Measurements from ENCODE around the gene SMARCAL1.

Gene SMARCAL1

DNA sequence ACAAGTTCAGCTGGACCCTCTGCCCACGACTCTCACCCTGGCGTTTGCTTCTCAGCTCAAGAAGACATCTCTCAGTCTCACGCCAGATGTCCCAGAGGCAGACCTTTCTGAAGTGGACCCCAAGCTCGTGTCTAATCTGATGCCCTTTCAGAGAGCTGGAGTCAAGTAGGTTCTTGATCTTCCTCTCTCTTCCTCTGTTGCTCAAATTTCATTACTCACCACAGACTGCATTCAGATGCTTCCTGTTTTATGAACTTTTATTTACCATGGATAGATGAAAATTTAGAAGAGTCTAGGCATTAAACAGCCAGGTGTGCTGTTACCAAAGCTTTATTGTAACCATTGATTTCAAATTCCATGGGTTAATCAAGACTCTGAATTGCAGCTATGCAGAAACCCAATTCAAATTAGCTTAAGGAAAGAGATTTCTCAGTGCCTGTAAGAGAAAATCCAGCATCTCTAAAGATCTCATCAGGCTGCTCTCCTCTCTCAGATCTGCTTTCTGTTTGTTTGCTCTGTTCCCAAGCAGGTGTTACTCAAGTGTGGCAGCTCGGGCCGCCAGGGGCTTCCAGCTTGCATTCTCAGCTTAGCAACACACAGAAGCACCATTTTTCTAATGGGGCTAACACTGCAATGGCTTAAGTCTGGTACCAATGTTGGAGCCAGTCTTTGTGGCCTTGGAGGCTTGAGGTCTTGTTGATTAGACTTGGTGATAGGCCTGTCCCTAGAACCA, 16.5 kb downstream of the SMARCAL1 start:
- CTCF ChIA-PET, result no interaction called here
- no peaks in the 10 kb centered on the region for H3K9me3 ChIP-seq (ENCODE audit: control insufficient read depth, insufficient read depth, low read depth, low read length)
- no peak overlapping the region for H3K27ac ChIP-seq (ENCODE audit: extremely low read depth, low read depth, low read length)
- TF ChIP-seq ZNF16 (tag by site-specific recombination; IDR thresholded peaks at IDR 0.05; ENCODE audit: low read depth) (no peak), ZNF785 (tag by site-specific recombination; IDR thresholded peaks at IDR 0.05) (no peak), ZNF121 (tag by site-specific recombination; IDR thresholded peaks at IDR 0.05) (no peak), ZNF777 (tag by site-specific recombination; IDR thresholded peaks at IDR 0.05; ENCODE audit: borderline replicate concordance) (no peak), EGR2 (tag by site-specific recombination; IDR thresholded peaks at IDR 0.05; ENCODE audit: low read depth) (no peak), ZNF211 (tag by site-specific recombination; IDR thresholded peaks at IDR 0.05; ENCODE audit: low read depth) (no peak), BCL11B (tag by site-specific recombination; IDR thresholded peaks at IDR 0.05; ENCODE audit: low read depth) (no peak), ZNF416 (tag by site-specific recombination; IDR thresholded peaks at IDR 0.05) (no peak), ZNF692 (tag by site-specific recombination; IDR thresholded peaks at IDR 0.05) (no peak), ZNF184 (tag by site-specific recombination; IDR thresholded peaks at IDR 0.05) (no peak), ZBTB6 (tag by site-specific recombination; IDR thresholded peaks at IDR 0.05) (no peak), ZNF626 (tag by site-specific recombination; IDR thresholded peaks at IDR 0.05) (no peak), KLF7 (tag by site-specific recombination; IDR thresholded peaks at IDR 0.05; ENCODE audit: borderline replicate concordance) (no peak), ZNF501 (tag by site-specific recombination; IDR thresholded peaks at IDR 0.05) (no peak), ZNF654 (tag by site-specific recombination; IDR thresholded peaks at IDR 0.05; ENCODE audit: low read depth) (no peak), ZNF10 (tag by site-specific recombination; IDR thresholded peaks at IDR 0.05) (no peak), ZNF701 (tag by site-specific recombination; IDR thresholded peaks at IDR 0.05) (no peak)
- TF ChIP-seq, protein P1, sequence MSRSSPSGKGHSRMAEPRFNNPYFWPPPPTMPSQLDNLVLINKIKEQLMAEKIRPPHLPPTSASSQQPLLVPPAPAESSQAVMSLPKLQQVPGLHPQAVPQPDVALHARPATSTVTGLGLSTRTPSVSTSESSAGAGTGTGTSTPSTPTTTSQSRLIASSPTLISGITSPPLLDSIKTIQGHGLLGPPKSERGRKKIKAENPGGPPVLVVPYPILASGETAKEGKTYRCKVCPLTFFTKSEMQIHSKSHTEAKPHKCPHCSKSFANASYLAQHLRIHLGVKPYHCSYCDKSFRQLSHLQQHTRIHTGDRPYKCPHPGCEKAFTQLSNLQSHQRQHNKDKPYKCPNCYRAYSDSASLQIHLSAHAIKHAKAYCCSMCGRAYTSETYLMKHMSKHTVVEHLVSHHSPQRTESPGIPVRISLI (tag by site-specific recombination; IDR thresholded peaks at IDR 0.05), result no peak
- H3K4me1 ChIP-seq (ENCODE audit: control insufficient read depth, insufficient read depth, low read length), result no peaks in the 10 kb centered on the region
- H3K4me3 ChIP-seq (ENCODE audit: low read depth, low read length), result no peak overlapping the region
- H3K36me3 ChIP-seq (ENCODE audit: control insufficient read depth in 2 of 2, insufficient read depth in 1 of 2, low read length in 2 of 2), result peaks cover 17 to 98% of the 10 kb centered on the region in 2 experiments
- POLR2A ChIA-PET, result no interaction called here

DNA sequence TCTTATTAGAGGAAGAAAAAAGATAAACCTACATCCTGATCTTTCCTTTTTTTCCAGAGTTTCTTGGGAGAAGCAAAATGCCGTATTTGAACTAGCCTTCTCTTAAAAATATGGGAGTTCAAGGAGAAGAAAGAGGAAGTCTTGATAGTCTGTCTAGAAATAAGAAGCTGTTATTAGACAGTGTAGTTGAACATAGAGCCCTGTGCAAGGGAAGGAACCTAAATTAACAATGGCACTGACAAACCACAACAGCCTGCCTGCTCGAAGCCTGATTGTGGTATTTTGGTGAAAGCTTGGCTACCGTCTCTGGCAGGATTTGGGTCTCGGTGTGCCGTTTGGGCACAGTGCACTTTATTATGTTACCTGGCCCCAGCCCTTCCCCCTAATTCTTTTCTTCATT, 17.1 kb downstream of the SMARCAL1 start:
- Histone ChIP-seq H3K4me1 (ENCODE audit: control insufficient read depth, insufficient read depth, low read length) (no peaks in the 10 kb centered on the region), H3K27ac (ENCODE audit: extremely low read depth, low read depth, low read length) (no peak overlapping the region), H3K4me3 (ENCODE audit: low read depth, low read length) (no peak overlapping the region), H3K9me3 (ENCODE audit: control insufficient read depth, insufficient read depth, low read depth, low read length) (no peaks in the 10 kb centered on the region), H3K36me3 (ENCODE audit: control insufficient read depth in 2 of 2, insufficient read depth in 1 of 2, low read length in 2 of 2) (peaks cover 13 to 97% of the 10 kb centered on the region in 2 experiments)
- ChIA-PET CTCF (no interaction called here), POLR2A (no interaction called here)
- no peak for TF ChIP-seq ZNF175 (tag by site-specific recombination; IDR thresholded peaks at IDR 0.05)
- TF ChIP-seq ZNF626 (tag by site-specific recombination; IDR thresholded peaks at IDR 0.05), result no peak
- TF ChIP-seq, protein P2, sequence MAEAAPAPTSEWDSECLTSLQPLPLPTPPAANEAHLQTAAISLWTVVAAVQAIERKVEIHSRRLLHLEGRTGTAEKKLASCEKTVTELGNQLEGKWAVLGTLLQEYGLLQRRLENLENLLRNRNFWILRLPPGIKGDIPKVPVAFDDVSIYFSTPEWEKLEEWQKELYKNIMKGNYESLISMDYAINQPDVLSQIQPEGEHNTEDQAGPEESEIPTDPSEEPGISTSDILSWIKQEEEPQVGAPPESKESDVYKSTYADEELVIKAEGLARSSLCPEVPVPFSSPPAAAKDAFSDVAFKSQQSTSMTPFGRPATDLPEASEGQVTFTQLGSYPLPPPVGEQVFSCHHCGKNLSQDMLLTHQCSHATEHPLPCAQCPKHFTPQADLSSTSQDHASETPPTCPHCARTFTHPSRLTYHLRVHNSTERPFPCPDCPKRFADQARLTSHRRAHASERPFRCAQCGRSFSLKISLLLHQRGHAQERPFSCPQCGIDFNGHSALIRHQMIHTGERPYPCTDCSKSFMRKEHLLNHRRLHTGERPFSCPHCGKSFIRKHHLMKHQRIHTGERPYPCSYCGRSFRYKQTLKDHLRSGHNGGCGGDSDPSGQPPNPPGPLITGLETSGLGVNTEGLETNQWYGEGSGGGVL (tag by site-specific recombination; IDR thresholded peaks at IDR 0.05), result no peak
- TF ChIP-seq ZNF354C (tag by site-specific recombination; IDR thresholded peaks at IDR 0.05; ENCODE audit: borderline replicate concordance, low read depth), result no peak
- TF ChIP-seq ZNF311 (tag by site-specific recombination; IDR thresholded peaks at IDR 0.05; ENCODE audit: borderline replicate concordance), result no peak
- no peak for TF ChIP-seq BCL6B (tag by site-specific recombination; IDR thresholded peaks at IDR 0.05)
- TF ChIP-seq ZNF184 (tag by site-specific recombination; IDR thresholded peaks at IDR 0.05), result no peak
- TF ChIP-seq ZNF155 (tag by site-specific recombination; IDR thresholded peaks at IDR 0.05), result no peak
- TF ChIP-seq PRDM10 (tag by site-specific recombination; IDR thresholded peaks at IDR 0.05), result no peak

Measured in HEK293 (cell line).